ENCODE measurements around the gene MAML2. TPM values are rescaled to one million over a fixed set of nuclear protein-coding genes. Genes with fewer than 3 reads are reported as not detected.
A peak's percentile ranks its signal among the peaks of the same experiment; 100 is the strongest.

The MAML2 gene
- total RNA-seq, 1 donor from 2014 or later: 8.0 TPM

GRCh38 chr11:96339706-96340554 is 3.1 kb downstream of the MAML2 start:
- DNase-seq (ENCODE audit: low read depth): no peak

- DNase-seq (ENCODE audit: low read depth): peak; percentile 37
Measured at GRCh38 chr11:96338910-96339705, 3.9 kb downstream of the MAML2 start.

- DNase-seq (ENCODE audit: low read depth): peak; percentile 18
Measured at GRCh38 chr11:96337541-96338431, 5.2 kb downstream of the MAML2 start.

- DNase-seq (ENCODE audit: low read depth): no peak
Measured at GRCh38 chr11:96335388-96335787, 7.6 kb downstream of the MAML2 start.

GRCh38 chr11:96334219-96334618 is 8.8 kb downstream of the MAML2 start:
- DNase-seq (ENCODE audit: low read depth): no peak

- no peak for DNase-seq (ENCODE audit: low read depth)
Measured at GRCh38 chr11:96333191-96333719, 9.7 kb downstream of the MAML2 start.

GRCh38 chr11:96332126-96332771 is 10.7 kb downstream of the MAML2 start:
- no peak for DNase-seq (ENCODE audit: low read depth)

- DNase-seq (ENCODE audit: low read depth): no peak
Measured at GRCh38 chr11:96331699-96332116, 11.3 kb downstream of the MAML2 start.

GRCh38 chr11:96330511-96330859 is 12.5 kb downstream of the MAML2 start:
- no peak for DNase-seq (ENCODE audit: low read depth)

GRCh38 chr11:96329855-96330510 is 13.0 kb downstream of the MAML2 start:
- no peak for DNase-seq (ENCODE audit: low read depth)

GRCh38 chr11:96329419-96329818 is 13.6 kb downstream of the MAML2 start:
- DNase-seq (ENCODE audit: low read depth): no peak

GRCh38 chr11:96328395-96329010 is 14.5 kb downstream of the MAML2 start:
- no peak for DNase-seq (ENCODE audit: low read depth)

GRCh38 chr11:96326959-96327358 is 16.0 kb downstream of the MAML2 start:
- no peak for DNase-seq (ENCODE audit: low read depth)

- peak; percentile 53 for DNase-seq (ENCODE audit: low read depth)
Measured at GRCh38 chr11:96324912-96325311, 18.1 kb downstream of the MAML2 start.

GRCh38 chr11:96323642-96323985 is 19.4 kb downstream of the MAML2 start:
- DNase-seq (ENCODE audit: low read depth): no peak

GRCh38 chr11:96322775-96323641 is 20.0 kb downstream of the MAML2 start:
- no peak for DNase-seq (ENCODE audit: low read depth)

- no peak for DNase-seq (ENCODE audit: low read depth)
Measured at GRCh38 chr11:96321091-96321490, 21.9 kb downstream of the MAML2 start.

GRCh38 chr11:96319898-96320656 is 22.9 kb downstream of the MAML2 start:
- DNase-seq (ENCODE audit: low read depth): no peak
